ENCODE results near the gene CBX4. TPM values are rescaled to one million over a fixed set of nuclear protein-coding genes. Genes with fewer than 3 reads are reported as not detected.

CBX4 gene
- total and polyA plus RNA-seq, 2 of the 13 experiments (the other 11 are each of a cell fraction or from before 2014, with no cell fraction given): 25.8 to 50.8 TPM

- in situ Hi-C loops (cut with HindIII; ENCODE audit: extremely low pct_ligation_motif_present, low pct_unique_long_range_greater_than_20kb) (no loop called here), intact Hi-C loops (cut with micrococcal nuclease; ENCODE audit: unreplicated experiment) (no loop called here)
- ATAC-seq: no peak
- peaks cover 0 to under 1% of the 10 kb centered on the region in 2 experiments; a peak in 2 of 5 replicates for H3K36me3 ChIP-seq (replicated peaks in 1 of 2; ENCODE audit: control insufficient read depth in 1 of 2, insufficient read depth in 2 of 2, low read length in 2 of 2)
- H3K9ac ChIP-seq (ENCODE audit: insufficient read depth, low read depth, low read length): no peak overlapping the region
- CTCF ChIA-PET (ENCODE audit: low intra/inter-chr PET ratio, low total read pairs): no interaction called here
- H3K4me1 ChIP-seq (ENCODE audit: insufficient read depth, low read length): peaks cover 87% of the 10 kb centered on the region
- no peak for DNase-seq (ENCODE audit: low spot score)
- 2% methylated on average over 2 of the region's 2 CpGs for WGBS (ENCODE audit: low lambda C conversion rate)
- no peak for FAIRE-seq
- no peaks in the 10 kb centered on the region for H3K79me2 ChIP-seq (ENCODE audit: insufficient read depth, low read length)
- POLR2A ChIA-PET: interaction anchor here (1.4 to 11.1 kb wide), 5 partner anchors 10 to 160 kb away, joined by 5 to 274 read pairs (median 27); partner anchors contain the start of genes CBX4 and CBX8
- H2AFZ ChIP-seq (ENCODE audit: low read length): no peak overlapping the region
- H3K27ac ChIP-seq (ENCODE audit: extremely low read length, insufficient read depth, low read length): no peak overlapping the region
- H3K4me3 ChIP-seq (replicated peaks in 1 of 3; ENCODE audit: insufficient read depth in 1 of 3, low read depth in 2 of 3, low read length in 3 of 3): no peak overlapping the region
- no TSS peak for BruUV-seq (replicated peaks)
- H3K9me3 ChIP-seq (ENCODE audit: low read length): no peaks in the 10 kb centered on the region
- H4K20me1 ChIP-seq (ENCODE audit: insufficient read depth, low read length): peaks cover 5% of the 10 kb centered on the region; the same call in 1 of the 2 replicates
- TF ChIP-seq ZNF891 (CRISPR knock-in tag; IDR thresholded peaks at IDR 0.05) (no peak), MTERF4 (CRISPR knock-in tag; IDR thresholded peaks at IDR 0.05) (0 out of 2 replicates have a peak, but pooled peaks have one; percentile 41), ETV6 (CRISPR knock-in tag; conservative IDR thresholded peaks at IDR 0.05) (no peak), IKZF1 (IDR thresholded peaks at IDR 0.05) (no peak)
- no peak overlapping the region for H3K4me2 ChIP-seq (ENCODE audit: low read depth, low read length)
- H3K27me3 ChIP-seq (ENCODE audit: control insufficient read depth in 1 of 2, insufficient read depth in 2 of 2, low read length in 2 of 2): no peaks in the 10 kb centered on the region; a peak in 2 of 5 replicates
These were observed 9.8 kb downstream of the CBX4 start for GRCh38 chr17:79829457-79829856.

GRCh38 chr17:79829004-79829403, 10.2 kb downstream of the CBX4 start:
- FAIRE-seq: no peak

More at GRCh38 chr17:79829004-79829403, 10.2 kb downstream of the CBX4 start:
- H3K36me3 ChIP-seq (replicated peaks in 1 of 2; ENCODE audit: control insufficient read depth in 1 of 2, insufficient read depth in 2 of 2, low read length in 2 of 2): no peaks in the 10 kb centered on the region; a peak in 1 of 5 replicates
- H3K79me2 ChIP-seq (ENCODE audit: insufficient read depth, low read length): no peaks in the 10 kb centered on the region
- H3K27me3 ChIP-seq (ENCODE audit: control insufficient read depth in 1 of 2, insufficient read depth in 2 of 2, low read length in 2 of 2): no peaks in the 10 kb centered on the region; a peak in 2 of 5 replicates
- no peak overlapping the region for H3K27ac ChIP-seq (ENCODE audit: extremely low read length, insufficient read depth, low read length)
- no peak for ATAC-seq
- TF ChIP-seq ZNF263 (CRISPR knock-in tag; IDR thresholded peaks at IDR 0.05): peak; percentile 33; the same call in 1 of the 2 replicates
- no peak for TF ChIP-seq PRMT3 (CRISPR knock-in tag; IDR thresholded peaks at IDR 0.05; ENCODE audit: borderline replicate concordance, low read depth)
- no peak for TF ChIP-seq FOXA3 (CRISPR knock-in tag; IDR thresholded peaks at IDR 0.05)
- TF ChIP-seq STAG1 (CRISPR knock-in tag; IDR thresholded peaks at IDR 0.05): no peak
- TF ChIP-seq BRF2 (CRISPR knock-in tag; IDR thresholded peaks at IDR 0.05): no peak
- no peak for TF ChIP-seq ZMAT5 (CRISPR knock-in tag; IDR thresholded peaks at IDR 0.05; ENCODE audit: borderline replicate concordance, low read depth)
- no peak for TF ChIP-seq ZNF672 (CRISPR knock-in tag; IDR thresholded peaks at IDR 0.05)
- peak; percentile 18; the same call in 1 of the 2 replicates for TF ChIP-seq ZFX (CRISPR knock-in tag; IDR thresholded peaks at IDR 0.05; ENCODE audit: low read depth)
- POLR2A ChIA-PET: interaction anchor here (0.5 to 11.1 kb wide), 7 partner anchors 8 to 160 kb away, joined by 3 to 274 read pairs (median 5); partner anchors contain the start of genes CBX4 and CBX8
- no peaks in the 10 kb centered on the region for H3K9me3 ChIP-seq (ENCODE audit: low read length)
- in situ Hi-C loops (cut with HindIII; ENCODE audit: extremely low pct_ligation_motif_present, low pct_unique_long_range_greater_than_20kb): no loop called here
- no peak overlapping the region for H3K4me2 ChIP-seq (ENCODE audit: low read depth, low read length)
- H2AFZ ChIP-seq (ENCODE audit: low read length): no peak overlapping the region
- peaks cover 4% of the 10 kb centered on the region; the same call in 1 of the 2 replicates for H4K20me1 ChIP-seq (ENCODE audit: insufficient read depth, low read length)
- H3K4me3 ChIP-seq (replicated peaks in 1 of 3; ENCODE audit: insufficient read depth in 1 of 3, low read depth in 2 of 3, low read length in 3 of 3): no peak overlapping the region
- CTCF ChIA-PET (ENCODE audit: low intra/inter-chr PET ratio, low total read pairs): no interaction called here
- no peak for DNase-seq (ENCODE audit: low spot score)
- BruUV-seq (replicated peaks): no TSS peak
- intact Hi-C loops (cut with micrococcal nuclease; ENCODE audit: unreplicated experiment): no loop called here
- WGBS (ENCODE audit: low lambda C conversion rate): 75% methylated on average over 2 of the region's 2 CpGs
- H3K4me1 ChIP-seq (ENCODE audit: insufficient read depth, low read length): peaks cover 90% of the 10 kb centered on the region
- H3K9ac ChIP-seq (ENCODE audit: insufficient read depth, low read depth, low read length): no peak overlapping the region
